ENCODE results near the gene POU2AF1. TPM values are rescaled to one million over a fixed set of nuclear protein-coding genes. Genes with fewer than 3 reads are reported as not detected.
"Not testable (repeated sequence)": the region's sequence is repeated elsewhere in the genome, so short reads cannot be mapped to it uniquely, and the experiment has no call there.

Gene POU2AF1
- total RNA-seq, 1 donor from 2014 or later: not detected

- Histone ChIP-seq H3K36me3 (no peaks in the 10 kb centered on the region), H3K27ac (no peak overlapping the region), H3K4me1 (no peaks in the 10 kb centered on the region), H3K9me3 (no peaks in the 10 kb centered on the region), H3K27me3 (no peaks in the 10 kb centered on the region), H3K4me3 (no peak overlapping the region)
- DNase-seq (ENCODE audit: extremely low spot score in 2 of 2): no peak
- TF ChIP-seq, protein P1, sequence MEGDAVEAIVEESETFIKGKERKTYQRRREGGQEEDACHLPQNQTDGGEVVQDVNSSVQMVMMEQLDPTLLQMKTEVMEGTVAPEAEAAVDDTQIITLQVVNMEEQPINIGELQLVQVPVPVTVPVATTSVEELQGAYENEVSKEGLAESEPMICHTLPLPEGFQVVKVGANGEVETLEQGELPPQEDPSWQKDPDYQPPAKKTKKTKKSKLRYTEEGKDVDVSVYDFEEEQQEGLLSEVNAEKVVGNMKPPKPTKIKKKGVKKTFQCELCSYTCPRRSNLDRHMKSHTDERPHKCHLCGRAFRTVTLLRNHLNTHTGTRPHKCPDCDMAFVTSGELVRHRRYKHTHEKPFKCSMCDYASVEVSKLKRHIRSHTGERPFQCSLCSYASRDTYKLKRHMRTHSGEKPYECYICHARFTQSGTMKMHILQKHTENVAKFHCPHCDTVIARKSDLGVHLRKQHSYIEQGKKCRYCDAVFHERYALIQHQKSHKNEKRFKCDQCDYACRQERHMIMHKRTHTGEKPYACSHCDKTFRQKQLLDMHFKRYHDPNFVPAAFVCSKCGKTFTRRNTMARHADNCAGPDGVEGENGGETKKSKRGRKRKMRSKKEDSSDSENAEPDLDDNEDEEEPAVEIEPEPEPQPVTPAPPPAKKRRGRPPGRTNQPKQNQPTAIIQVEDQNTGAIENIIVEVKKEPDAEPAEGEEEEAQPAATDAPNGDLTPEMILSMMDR (IDR thresholded peaks at IDR 0.05): no peak
- no peak for TF ChIP-seq POLR2A (IDR thresholded peaks at IDR 0.05)
- intact Hi-C loops (cut with DNase I): no loop called here
Measured at GRCh38 chr11:111405551-111405950, 26.5 kb upstream of the POU2AF1 start.

DNA sequence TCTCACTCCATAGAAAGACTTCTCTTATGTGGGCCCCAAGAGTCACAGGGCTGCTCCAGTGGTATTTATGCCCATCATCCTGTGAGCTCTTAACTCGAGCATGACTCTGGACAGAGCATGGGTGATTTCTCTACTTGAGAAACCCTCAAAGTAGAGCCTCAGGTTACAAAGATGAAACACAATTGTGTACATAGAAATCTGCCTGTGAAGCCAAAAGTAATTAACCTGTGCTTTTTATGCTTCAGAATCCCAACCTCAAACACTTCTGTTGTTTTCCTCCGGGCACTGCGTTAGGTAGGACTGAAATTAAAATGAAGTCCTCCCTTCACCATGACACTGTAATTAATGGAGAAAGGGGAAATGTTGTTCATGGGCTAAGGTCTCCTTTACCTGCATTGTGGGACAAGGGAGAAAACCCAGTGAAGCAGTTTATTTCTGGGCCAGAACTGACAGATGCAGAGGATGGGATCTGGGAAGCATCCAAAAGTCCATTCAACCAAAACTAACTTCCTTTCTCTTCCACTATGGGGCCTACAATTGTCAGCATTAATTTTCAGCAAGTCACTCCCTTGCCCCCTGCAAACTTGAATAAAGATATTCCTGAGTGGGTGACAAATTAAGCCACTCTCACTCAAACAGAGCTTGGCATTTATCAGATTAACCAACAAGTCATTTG is 24.1 kb upstream of the POU2AF1 start:
- DNase-seq (ENCODE audit: extremely low spot score in 2 of 2): no peak

DNA sequence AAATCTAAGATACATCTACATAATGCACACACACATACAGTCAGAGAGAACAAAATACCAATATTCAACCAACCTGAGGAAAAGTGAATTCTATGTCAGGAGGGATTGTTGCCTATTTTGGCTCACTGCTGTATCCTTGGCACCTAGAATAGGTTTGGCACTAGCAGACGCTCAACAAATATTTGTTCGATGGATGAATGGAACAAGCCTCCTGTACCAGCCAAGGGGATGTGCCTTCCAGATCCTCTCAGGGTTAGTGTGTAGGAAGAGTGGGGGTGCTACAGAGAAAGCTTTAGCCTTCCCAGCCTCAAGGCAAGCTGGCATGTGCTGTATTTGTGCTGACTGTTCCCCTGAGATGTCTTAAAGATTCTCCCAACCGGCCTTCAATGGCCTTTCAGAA is 23.3 kb upstream of the POU2AF1 start:
- Histone ChIP-seq H3K27ac (no peak overlapping the region), H3K27me3 (no peaks in the 10 kb centered on the region), H3K4me1 (no peaks in the 10 kb centered on the region), H3K4me3 (no peak overlapping the region), H3K9me3 (no peaks in the 10 kb centered on the region), H3K36me3 (no peaks in the 10 kb centered on the region)
- intact Hi-C loops (cut with DNase I): no loop called here
- TF ChIP-seq POLR2AphosphoS5 (IDR thresholded peaks at IDR 0.05; ENCODE audit: insufficient read depth in 1 of 2, low read depth in 1 of 2) (no peak), POLR2A (IDR thresholded peaks at IDR 0.05) (no peak)
- TF ChIP-seq, protein P1 (IDR thresholded peaks at IDR 0.05): no peak
- no peak for DNase-seq (ENCODE audit: extremely low spot score in 2 of 2)

More for the DNA sequence above, 24.1 kb upstream of the POU2AF1 start:
- no peaks in the 10 kb centered on the region for H3K9me3 ChIP-seq
- no peaks in the 10 kb centered on the region for H3K27me3 ChIP-seq
- intact Hi-C loops (cut with DNase I): no loop called here
- no peaks in the 10 kb centered on the region for H3K4me1 ChIP-seq
- no peak overlapping the region for H3K27ac ChIP-seq
- TF ChIP-seq, protein P1 (IDR thresholded peaks at IDR 0.05): no peak
- TF ChIP-seq POLR2AphosphoS5 (IDR thresholded peaks at IDR 0.05; ENCODE audit: insufficient read depth in 1 of 2, low read depth in 1 of 2): no peak
- TF ChIP-seq POLR2A (IDR thresholded peaks at IDR 0.05): no peak
- no peaks in the 10 kb centered on the region for H3K36me3 ChIP-seq
- no peak overlapping the region for H3K4me3 ChIP-seq

GRCh38 chr11:111401957-111402356 is 22.9 kb upstream of the POU2AF1 start:
- H3K27ac ChIP-seq; H3K4me3 ChIP-seq; H3K27me3 ChIP-seq; DNase-seq (ENCODE audit: extremely low spot score in 2 of 2); H3K4me1 ChIP-seq; H3K36me3 ChIP-seq; intact Hi-C loops (cut with DNase I); H3K9me3 ChIP-seq: not testable (repeated sequence)

DNA sequence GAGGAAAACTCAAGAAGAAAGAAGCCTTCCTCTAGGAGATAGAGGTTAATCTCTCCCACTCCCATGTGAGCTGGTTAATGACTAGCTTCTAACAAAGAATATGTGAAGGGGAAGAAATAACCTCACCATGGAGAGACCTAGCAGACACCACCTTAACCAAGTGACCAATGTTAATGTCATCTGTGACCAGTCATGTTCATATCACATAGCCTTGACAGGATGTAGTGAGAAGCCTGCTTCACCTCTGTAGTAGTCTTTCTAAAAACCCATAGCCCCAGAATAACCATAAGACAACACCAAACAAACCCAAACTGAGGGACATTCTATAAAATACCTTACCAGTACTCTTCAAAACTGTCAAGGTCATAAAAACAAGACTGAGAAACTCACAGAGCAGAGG is 21.5 kb upstream of the POU2AF1 start:
- H3K9me3 ChIP-seq: no peaks in the 10 kb centered on the region
- H3K4me1 ChIP-seq: no peaks in the 10 kb centered on the region
- no peaks in the 10 kb centered on the region for H3K36me3 ChIP-seq
- intact Hi-C loops (cut with DNase I): no loop called here
- DNase-seq (ENCODE audit: extremely low spot score in 2 of 2): no peak
- TF ChIP-seq, protein P1 (IDR thresholded peaks at IDR 0.05): no peak
- TF ChIP-seq POLR2A (IDR thresholded peaks at IDR 0.05) (no peak), POLR2AphosphoS5 (IDR thresholded peaks at IDR 0.05; ENCODE audit: insufficient read depth in 1 of 2, low read depth in 1 of 2) (no peak)
- no peak overlapping the region for H3K4me3 ChIP-seq
- H3K27me3 ChIP-seq: no peaks in the 10 kb centered on the region
- H3K27ac ChIP-seq: no peak overlapping the region

Data from vagina (tissue), 2 donors.